PFSK-1 (cell line): Measurements from ENCODE around the gene TMEM203.

Experiments used
- POLR2AphosphoS5 ChIP-seq: IDR thresholded peaks from 2 replicates; pipeline ENCODE4 v1.6.1; 2012; ENCODE audit warnings: low read depth, mild to moderate bottlenecking, control low read depth, low read length, moderate library complexity
- TAF1 ChIP-seq: IDR thresholded peaks from 2 replicates; pipeline ENCODE4 v1.6.1; 2012; ENCODE audit warnings: low read length, control low read depth, borderline replicate concordance; ENCODE audit not compliant: insufficient read depth

- TF ChIP-seq POLR2AphosphoS5 (no peak), TAF1 (no peak)
Observed at GRCh38 chr9:137167277-137167746, 38.1 kb downstream of the TMEM203 start.
